Ovary (tissue), 9 donors: ENCODE results near the gene EPHB1. TPM values are rescaled to one million over a fixed set of nuclear protein-coding genes. Genes with fewer than 3 reads are reported as not detected.

Experiments used
- DNase-seq, 5 donors: peaks; one replicate each; pipeline ENCODE4 v3.0.0-alpha.2; 2019 to 2020
- H3K27ac ChIP-seq, 2 donors: fragments of 200-600 bp; one replicate each; pipeline versions ENCODE4 v1.5.1 to v1.8.0; 2019 to 2022
- H3K27me3 ChIP-seq: fragments of 200-600 bp; one replicate; pipeline ENCODE4 v1.8.0; 2022
- H3K36me3 ChIP-seq: fragments of 200-600 bp; sonication (generic); one replicate; pipeline ENCODE4 v1.5.1; 2019
- H3K4me1 ChIP-seq: one replicate; pipeline ENCODE4 v1.8.1; 2013; ENCODE audit warnings: mild to moderate bottlenecking, moderate library complexity; ENCODE audit not compliant: insufficient read depth
- H3K4me3 ChIP-seq: fragments of 200-600 bp; sonication (generic); one replicate; pipeline ENCODE4 v1.5.1; 2017
- H3K9me3 ChIP-seq, 2 donors: fragments of 200-600 bp in 1 of 2; sonication (generic) in 1 of 2; one replicate each; pipeline versions ENCODE4 v1.5.1 to v1.8.1; 2013 to 2019; ENCODE audit warnings: mild to moderate bottlenecking in 1 of 2, moderate library complexity in 1 of 2
- EP300 ChIP-seq: sonication (generic); formaldehyde crosslinking; IDR thresholded peaks from one replicate; pipeline ENCODE4 v1.6.1; 2017; ENCODE audit warnings: antibody characterized with exemption
- POLR2A ChIP-seq: fragments of 450-650 bp; IDR thresholded peaks from one replicate; pipeline ENCODE4 v1.6.1; 2017; ENCODE audit warnings: antibody characterized with exemption, mild to moderate bottlenecking, moderate library complexity
- WGBS, 3 donors: extraction: QIAGEN DNeasy Blood & Tissue Kit in 1 of 3; methylation state at CpG; one replicate each; pipeline versions ENCODE4 v1.1.5 to v1.1.7; 2013 to 2017; 5-methylcytosine and 5-hydroxymethylcytosine counted together
- intact Hi-C, 4 donors: fragments of 100-400 bp; cut with DNase I; formaldehyde crosslinking; loops; one replicate each; pipeline versions ENCODE4 v1.11.0 to v1.15.1; 2022 to 2023
- polyA plus RNA-seq, 2 donors: library from polyadenylated mRNA; stranded (reverse); fragments of 200-250 nt in 1 of 2; fragments of 350-450 nt in 1 of 2; fragmentation: Illumina TruSeq in 1 of 2; extraction: RNeasy Lipid Tissue Mini Kit (QIAGEN cat#74804) in 1 of 2; gene quantifications; one replicate each; pipeline ENCODE4 v1.2.3, GENCODE V29; 2013 to 2014
- total RNA-seq, 7 donors: library from RNA; depleted of rRNA in 2 of 7; stranded (reverse); fragments of >200 nt in 2 of 7; fragmentation: NEBNext Ultra II Directional in 3 of 7; extraction: Animal tissue kit (Norgen Biotek cat#: 25700) in 3 of 7; gene quantifications; one replicate each; pipeline versions ENCODE4 v1.1.0 to v1.2.4, GENCODE V29; 2016 to 2023
- TF ChIP-seq, protein P1 (sequence below), 3 donors: fragments of 450-650 bp in 2 of 3; fragments of 200-600 bp in 1 of 3; IDR thresholded peaks; one replicate each; pipeline versions ENCODE4 v1.5.1 to v1.8.0; 2016 to 2022; ENCODE audit warnings: antibody characterized with exemption in 3 of 3, mild to moderate bottlenecking in 1 of 3
- donor health status: DM: no; HTN: no; CAD: no; lungs with moderate emphysema.
- donor health status: DM: no; HTN: no; CAD: no.
- donor health status: Bipolar disorder and iron deficiency.
- donor health status: DM: yes; HTN: yes; CAD: no.
- donor health status: DM: no; HTN: no; CAD: no.
- donor health status: DM: yes; HTN: yes; CAD: no.

EPHB1 gene
- total and polyA plus RNA-seq, 9 donors, result 0.25 to 2.7 (median 1.0) TPM

- no peaks in the 10 kb centered on the region for H3K36me3 ChIP-seq
- H3K9me3 ChIP-seq, result no peaks in the 10 kb centered on the region
- intact Hi-C loops, result no loop called here
- no peak for DNase-seq
- 45 to 60% (median 58%) methylated on average over 2 of the region's 2 CpGs for WGBS, 3 donors
- H3K27ac ChIP-seq, result no peak overlapping the region
- no peak overlapping the region for H3K4me3 ChIP-seq
- no peaks in the 10 kb centered on the region for H3K4me1 ChIP-seq
- H3K27me3 ChIP-seq, result no peaks in the 10 kb centered on the region
- TF ChIP-seq EP300, result no peak
- TF ChIP-seq, protein P1, sequence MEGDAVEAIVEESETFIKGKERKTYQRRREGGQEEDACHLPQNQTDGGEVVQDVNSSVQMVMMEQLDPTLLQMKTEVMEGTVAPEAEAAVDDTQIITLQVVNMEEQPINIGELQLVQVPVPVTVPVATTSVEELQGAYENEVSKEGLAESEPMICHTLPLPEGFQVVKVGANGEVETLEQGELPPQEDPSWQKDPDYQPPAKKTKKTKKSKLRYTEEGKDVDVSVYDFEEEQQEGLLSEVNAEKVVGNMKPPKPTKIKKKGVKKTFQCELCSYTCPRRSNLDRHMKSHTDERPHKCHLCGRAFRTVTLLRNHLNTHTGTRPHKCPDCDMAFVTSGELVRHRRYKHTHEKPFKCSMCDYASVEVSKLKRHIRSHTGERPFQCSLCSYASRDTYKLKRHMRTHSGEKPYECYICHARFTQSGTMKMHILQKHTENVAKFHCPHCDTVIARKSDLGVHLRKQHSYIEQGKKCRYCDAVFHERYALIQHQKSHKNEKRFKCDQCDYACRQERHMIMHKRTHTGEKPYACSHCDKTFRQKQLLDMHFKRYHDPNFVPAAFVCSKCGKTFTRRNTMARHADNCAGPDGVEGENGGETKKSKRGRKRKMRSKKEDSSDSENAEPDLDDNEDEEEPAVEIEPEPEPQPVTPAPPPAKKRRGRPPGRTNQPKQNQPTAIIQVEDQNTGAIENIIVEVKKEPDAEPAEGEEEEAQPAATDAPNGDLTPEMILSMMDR (IDR thresholded peaks at IDR 0.05), result no peak
- no peak for TF ChIP-seq POLR2A
These were observed 160.8 kb downstream of the EPHB1 start for GRCh38 chr3:134955874-134956273.

DNA sequence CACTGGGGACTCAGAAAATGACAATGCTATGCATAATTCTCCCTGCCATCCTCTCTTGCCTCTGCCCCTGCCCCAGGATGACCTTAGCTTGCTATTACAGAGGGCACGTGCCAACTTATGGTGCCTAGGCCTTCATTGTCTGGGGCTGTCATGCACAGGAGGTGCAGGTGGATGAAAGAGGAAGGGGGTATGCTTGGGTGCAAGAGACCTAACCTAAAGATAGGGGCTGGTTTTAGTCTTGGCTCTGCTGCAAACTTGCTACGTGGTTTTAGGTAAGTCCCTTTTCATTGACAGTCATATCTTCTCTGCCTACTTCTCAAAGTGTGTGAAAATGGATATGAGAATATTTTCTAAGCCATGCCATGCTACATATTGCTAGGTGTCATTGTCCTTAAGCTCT lies 161.3 kb downstream of the EPHB1 start:
- no peak overlapping the region for H3K27ac ChIP-seq
- intact Hi-C loops, result no loop called here
- TF ChIP-seq POLR2A (no peak), EP300 (no peak)
- TF ChIP-seq, protein P1 (IDR thresholded peaks at IDR 0.05), result no peak
- no peaks in the 10 kb centered on the region for H3K9me3 ChIP-seq
- DNase-seq, result no peak
- no peaks in the 10 kb centered on the region for H3K4me1 ChIP-seq
- no peaks in the 10 kb centered on the region for H3K27me3 ChIP-seq
- H3K4me3 ChIP-seq, result no peak overlapping the region
- 85 to 93% (median 90%) methylated on average over 2 of the region's 2 CpGs for WGBS, 3 donors
- no peaks in the 10 kb centered on the region for H3K36me3 ChIP-seq

- intact Hi-C loops, result no loop called here
- H3K36me3 ChIP-seq, result no peaks in the 10 kb centered on the region
- no peak overlapping the region for H3K4me3 ChIP-seq
- WGBS, 3 donors, result 0 to 91% (median 59%) methylated on average over 1 of the region's 1 CpG
- no peak for DNase-seq
- H3K4me1 ChIP-seq, result no peaks in the 10 kb centered on the region
- H3K9me3 ChIP-seq, result no peaks in the 10 kb centered on the region
- no peak overlapping the region for H3K27ac ChIP-seq
- TF ChIP-seq, protein P1 (IDR thresholded peaks at IDR 0.05), result no peak
- no peak for TF ChIP-seq POLR2A
- no peak for TF ChIP-seq EP300
- H3K27me3 ChIP-seq, result no peaks in the 10 kb centered on the region
These were observed 161.8 kb downstream of the EPHB1 start for GRCh38 chr3:134956844-134957243.

DNA sequence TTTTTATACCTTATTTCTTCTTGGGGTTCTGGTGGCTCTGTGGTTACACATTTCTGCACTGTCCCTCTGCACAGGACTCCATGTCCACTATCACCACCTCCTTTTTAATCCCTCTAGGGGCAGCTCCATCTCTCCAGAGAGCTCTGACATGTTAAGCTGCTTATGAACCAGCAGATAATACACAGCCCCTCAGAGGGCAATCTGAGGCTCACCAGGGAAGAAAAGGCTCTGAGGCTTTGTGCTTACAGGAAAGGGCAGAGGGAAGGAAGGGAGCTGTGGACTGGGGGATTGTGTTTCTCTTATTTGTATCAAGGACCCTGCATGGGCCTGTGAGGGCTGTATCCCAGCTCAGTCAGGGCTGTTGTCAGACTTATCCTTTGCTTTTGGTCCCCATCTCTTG lies 164.5 kb downstream of the EPHB1 start:
- TF ChIP-seq EP300 (no peak), POLR2A (no peak)
- TF ChIP-seq, protein P1 (IDR thresholded peaks at IDR 0.05), result no peak
- no peaks in the 10 kb centered on the region for H3K27me3 ChIP-seq
- no peak overlapping the region for H3K4me3 ChIP-seq
- H3K9me3 ChIP-seq, result no peaks in the 10 kb centered on the region
- DNase-seq, result no peak
- H3K27ac ChIP-seq, result no peak overlapping the region
- intact Hi-C loops, result no loop called here
- no peaks in the 10 kb centered on the region for H3K4me1 ChIP-seq
- H3K36me3 ChIP-seq, result no peaks in the 10 kb centered on the region

GRCh38 chr3:134964226-134964625 lies 169.2 kb downstream of the EPHB1 start:
- TF ChIP-seq POLR2A, result no peak
- TF ChIP-seq, protein P1 (IDR thresholded peaks at IDR 0.05), result no peak
- TF ChIP-seq EP300, result no peak
- no peak overlapping the region for H3K27ac ChIP-seq
- H3K9me3 ChIP-seq, result no peaks in the 10 kb centered on the region
- no peak for DNase-seq
- no peak overlapping the region for H3K4me3 ChIP-seq
- no peaks in the 10 kb centered on the region for H3K27me3 ChIP-seq
- 80 to 84% (median 81%) methylated on average over 5 of the region's 5 CpGs for WGBS, 3 donors
- H3K36me3 ChIP-seq, result no peaks in the 10 kb centered on the region
- H3K4me1 ChIP-seq, result no peaks in the 10 kb centered on the region
- intact Hi-C loops, result no loop called here
